ENCODE data around the gene CNIH3.

DNA sequence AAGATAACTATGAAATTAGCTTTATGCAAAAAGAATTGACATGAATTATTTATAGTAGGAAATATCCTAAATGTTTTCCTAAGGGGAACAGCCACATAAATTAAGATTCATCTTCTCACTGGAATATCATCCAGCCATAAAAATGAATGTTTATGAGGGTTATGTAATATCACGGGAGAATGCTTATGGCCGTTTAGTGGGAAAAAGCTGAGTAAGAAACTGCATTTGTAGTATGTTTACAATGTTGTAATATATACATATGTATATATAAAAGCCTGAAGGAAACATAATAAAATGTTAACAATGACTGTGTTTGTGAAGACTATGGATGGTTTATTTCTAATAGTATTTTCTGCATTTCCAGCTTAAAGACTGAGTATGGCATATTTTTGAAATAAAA is 161.1 kb downstream of the CNIH3 start:
- TF ChIP-seq, protein P1, sequence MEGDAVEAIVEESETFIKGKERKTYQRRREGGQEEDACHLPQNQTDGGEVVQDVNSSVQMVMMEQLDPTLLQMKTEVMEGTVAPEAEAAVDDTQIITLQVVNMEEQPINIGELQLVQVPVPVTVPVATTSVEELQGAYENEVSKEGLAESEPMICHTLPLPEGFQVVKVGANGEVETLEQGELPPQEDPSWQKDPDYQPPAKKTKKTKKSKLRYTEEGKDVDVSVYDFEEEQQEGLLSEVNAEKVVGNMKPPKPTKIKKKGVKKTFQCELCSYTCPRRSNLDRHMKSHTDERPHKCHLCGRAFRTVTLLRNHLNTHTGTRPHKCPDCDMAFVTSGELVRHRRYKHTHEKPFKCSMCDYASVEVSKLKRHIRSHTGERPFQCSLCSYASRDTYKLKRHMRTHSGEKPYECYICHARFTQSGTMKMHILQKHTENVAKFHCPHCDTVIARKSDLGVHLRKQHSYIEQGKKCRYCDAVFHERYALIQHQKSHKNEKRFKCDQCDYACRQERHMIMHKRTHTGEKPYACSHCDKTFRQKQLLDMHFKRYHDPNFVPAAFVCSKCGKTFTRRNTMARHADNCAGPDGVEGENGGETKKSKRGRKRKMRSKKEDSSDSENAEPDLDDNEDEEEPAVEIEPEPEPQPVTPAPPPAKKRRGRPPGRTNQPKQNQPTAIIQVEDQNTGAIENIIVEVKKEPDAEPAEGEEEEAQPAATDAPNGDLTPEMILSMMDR (IDR thresholded peaks at IDR 0.05; ENCODE audit: extremely low read depth in 1 of 2, insufficient read depth in 1 of 2, low read depth in 1 of 2, low read length in 2 of 2) = no peak
- TF ChIP-seq JUN (IDR thresholded peaks at IDR 0.05; ENCODE audit: borderline replicate concordance, insufficient read depth, insufficient read length, low read depth) = no peak

Measured in endothelial cell of umbilical vein (primary cell).